Measurements from ENCODE around the gene SLC26A6. TPM values are rescaled to one million over a fixed set of nuclear protein-coding genes. Genes with fewer than 3 reads are reported as not detected.

SLC26A6 gene
- total and polyA plus RNA-seq, 11 donors = 6.7 to 14.6 (median 9.9) TPM

DNA sequence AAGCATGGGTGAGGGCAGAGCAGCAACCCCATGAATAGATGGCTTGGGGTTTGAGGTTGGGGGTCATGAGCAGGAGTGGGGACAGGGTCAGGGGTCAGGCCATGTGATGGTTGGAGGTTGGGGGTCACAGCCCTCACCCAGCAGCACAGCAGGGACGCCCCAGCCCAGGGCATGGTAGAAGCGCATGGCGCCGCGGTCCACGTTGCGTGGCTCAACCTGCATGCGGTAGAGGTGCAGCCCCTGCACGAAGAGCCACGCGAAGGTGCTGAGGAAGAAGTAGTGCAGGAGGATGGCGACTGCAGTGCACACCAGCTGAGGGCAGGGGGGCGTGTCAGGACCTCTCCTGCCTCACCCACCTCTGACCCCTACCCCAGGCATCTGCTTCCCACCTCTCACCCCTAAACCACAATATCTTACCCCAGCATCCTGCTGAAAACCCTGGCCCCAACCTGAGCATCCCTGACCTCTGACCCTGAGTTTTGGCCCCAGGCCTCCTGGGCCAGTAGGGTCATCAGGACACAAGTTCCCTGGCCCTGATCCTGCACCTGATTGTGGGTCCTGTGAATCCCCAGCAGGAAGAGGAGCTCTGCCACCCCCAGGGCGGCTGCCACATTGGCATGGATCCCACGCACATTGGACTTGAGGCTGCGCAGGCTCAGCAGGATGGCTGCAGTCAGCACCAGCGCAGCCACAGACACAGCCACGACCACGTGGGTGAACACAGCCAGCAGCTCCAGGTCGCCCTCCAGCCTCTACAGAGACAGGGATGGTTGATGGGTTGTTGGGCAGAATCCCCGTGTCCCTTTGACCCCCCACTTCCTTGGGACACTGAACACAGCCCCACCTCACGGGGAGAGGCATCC, 9.9 kb upstream of the SLC26A6 start:
- WGBS, 4 donors = 92 to 94% (median 92%) methylated on average over 21 to 22 of the region's 22 CpGs
- Histone ChIP-seq H3K4me3 (no peak overlapping the region), H3K36me3 (no peaks in the 10 kb centered on the region), H3K27ac (no peak overlapping the region), H3K27me3 (no peaks in the 10 kb centered on the region), H3K4me1 (no peaks in the 10 kb centered on the region), H3K9me3 (no peaks in the 10 kb centered on the region)
- ATAC-seq = no peak
- no peak for DNase-seq
- TF ChIP-seq, protein P1, sequence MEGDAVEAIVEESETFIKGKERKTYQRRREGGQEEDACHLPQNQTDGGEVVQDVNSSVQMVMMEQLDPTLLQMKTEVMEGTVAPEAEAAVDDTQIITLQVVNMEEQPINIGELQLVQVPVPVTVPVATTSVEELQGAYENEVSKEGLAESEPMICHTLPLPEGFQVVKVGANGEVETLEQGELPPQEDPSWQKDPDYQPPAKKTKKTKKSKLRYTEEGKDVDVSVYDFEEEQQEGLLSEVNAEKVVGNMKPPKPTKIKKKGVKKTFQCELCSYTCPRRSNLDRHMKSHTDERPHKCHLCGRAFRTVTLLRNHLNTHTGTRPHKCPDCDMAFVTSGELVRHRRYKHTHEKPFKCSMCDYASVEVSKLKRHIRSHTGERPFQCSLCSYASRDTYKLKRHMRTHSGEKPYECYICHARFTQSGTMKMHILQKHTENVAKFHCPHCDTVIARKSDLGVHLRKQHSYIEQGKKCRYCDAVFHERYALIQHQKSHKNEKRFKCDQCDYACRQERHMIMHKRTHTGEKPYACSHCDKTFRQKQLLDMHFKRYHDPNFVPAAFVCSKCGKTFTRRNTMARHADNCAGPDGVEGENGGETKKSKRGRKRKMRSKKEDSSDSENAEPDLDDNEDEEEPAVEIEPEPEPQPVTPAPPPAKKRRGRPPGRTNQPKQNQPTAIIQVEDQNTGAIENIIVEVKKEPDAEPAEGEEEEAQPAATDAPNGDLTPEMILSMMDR (IDR thresholded peaks at IDR 0.05) = no peak
- TF ChIP-seq POLR2A (IDR thresholded peaks at IDR 0.05) = no peak
- intact Hi-C loops (cut with DNase I) = no loop called here

DNA sequence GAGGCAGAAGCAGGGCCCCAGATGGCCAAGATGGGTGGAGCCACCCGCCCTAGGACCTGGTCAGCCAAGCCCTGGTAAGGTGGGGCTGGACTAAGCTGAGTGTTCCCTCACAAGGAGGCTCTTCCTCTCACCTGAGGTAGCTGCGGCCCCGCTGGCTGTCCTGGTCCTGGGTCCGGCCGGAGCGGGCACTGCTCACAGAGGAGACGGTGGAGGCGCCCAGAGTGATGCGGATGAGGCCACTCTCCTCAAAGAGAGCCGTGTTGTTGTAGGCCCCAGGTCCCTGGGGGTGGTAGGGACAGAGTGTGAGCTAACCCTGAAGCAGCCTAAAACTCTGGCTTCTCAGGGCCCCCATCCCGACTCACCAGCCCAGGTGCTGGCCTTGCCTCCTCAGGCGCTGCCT, 7.3 kb upstream of the SLC26A6 start:
- Histone ChIP-seq H3K4me1 (no peaks in the 10 kb centered on the region), H3K27me3 (no peaks in the 10 kb centered on the region), H3K27ac (no peak overlapping the region), H3K36me3 (no peaks in the 10 kb centered on the region), H3K9me3 (no peaks in the 10 kb centered on the region), H3K4me3 (no peak overlapping the region)
- no peak for ATAC-seq
- no peak for DNase-seq
- intact Hi-C loops (cut with DNase I) = no loop called here
- 92 to 100% (median 93%) methylated on average over 3 to 12 of the region's 12 CpGs for WGBS, 4 donors
- no peak for TF ChIP-seq POLR2A (IDR thresholded peaks at IDR 0.05)
- TF ChIP-seq, protein P1 (IDR thresholded peaks at IDR 0.05) = no peak

- Histone ChIP-seq H3K4me1 (peaks cover 0 to 7% (median 4%) of the 10 kb centered on the region in 12 donors), H3K4me3 (no peak overlapping the region), H3K9me3 (no peaks in the 10 kb centered on the region), H3K36me3 (no peaks in the 10 kb centered on the region), H3K27me3 (no peaks in the 10 kb centered on the region), H3K27ac (no peak overlapping the region)
- WGBS, 4 donors = 96 to 100% (median 97%) methylated on average over 1 to 3 of the region's 3 CpGs
- intact Hi-C loops (cut with DNase I) = no loop called here
- TF ChIP-seq POLR2A (IDR thresholded peaks at IDR 0.05) = no peak
- TF ChIP-seq, protein P1 (IDR thresholded peaks at IDR 0.05) = no peak
- ATAC-seq (no peak), DNase-seq (no peak)
These were observed 6.1 kb upstream of the SLC26A6 start for GRCh38 chr3:48641396-48641795.

DNA sequence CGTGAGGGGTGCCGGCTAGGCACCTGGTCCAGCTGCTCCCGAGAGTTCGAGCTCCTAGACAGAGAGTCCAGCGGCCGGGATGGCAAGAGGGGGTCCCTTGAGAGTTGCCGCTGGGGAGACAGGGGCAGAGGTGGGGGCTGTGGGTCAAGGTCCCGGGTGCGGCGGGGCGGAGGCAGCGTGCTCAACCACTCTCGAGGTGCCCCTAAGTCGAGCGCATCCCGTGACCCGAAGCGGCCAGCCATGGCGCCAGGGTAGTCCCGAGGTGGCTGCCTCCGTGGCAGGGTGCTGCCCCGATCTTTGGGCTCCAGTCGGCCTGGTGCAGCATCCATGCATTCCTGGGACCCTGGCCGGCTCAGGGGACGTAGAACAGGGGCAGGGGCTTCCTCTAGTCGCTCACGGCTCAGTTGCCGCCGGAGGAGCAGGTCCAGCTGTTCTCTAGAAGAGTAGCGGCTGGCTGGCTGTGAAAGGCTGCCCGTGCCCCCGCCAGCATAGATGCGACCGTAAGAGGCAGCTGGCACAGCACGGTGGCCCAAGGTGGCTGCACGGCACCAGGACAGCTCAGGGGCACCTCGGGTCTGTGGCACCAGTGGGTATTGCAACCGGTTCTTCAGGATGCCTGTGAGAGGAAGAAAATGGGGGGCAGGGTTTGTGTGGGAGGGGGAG, 4.8 kb upstream of the SLC26A6 start:
- WGBS, 4 donors = 85 to 93% (median 92%) methylated on average over 14 to 38 of the region's 38 CpGs
- no peak for TF ChIP-seq POLR2A (IDR thresholded peaks at IDR 0.05)
- TF ChIP-seq, protein P1 (IDR thresholded peaks at IDR 0.05) = no peak
- intact Hi-C loops (cut with DNase I) = loop anchor here in 1 of 10 donors (10.0 kb wide), 1 partner anchor 175 kb away; a partner anchor contains a TSS
- Histone ChIP-seq H3K4me3 (no peak overlapping the region), H3K27ac (no peak overlapping the region), H3K4me1 (peaks cover 0 to 15% (median 10%) of the 10 kb centered on the region in 12 donors), H3K27me3 (no peaks in the 10 kb centered on the region), H3K9me3 (no peaks in the 10 kb centered on the region), H3K36me3 (no peaks in the 10 kb centered on the region)
- ATAC-seq (no peak), DNase-seq (no peak)
